HepG2 (cell line): Measurements from ENCODE around the gene ZNF607. TPM values are rescaled to one million over a fixed set of nuclear protein-coding genes. Genes with fewer than 3 reads are reported as not detected.

Experiments used
- AGO1 ChIP-seq: fragments of 200-400 bp; formaldehyde crosslinking; IDR thresholded peaks from 2 replicates; pipeline ENCODE4 v1.6.1; 2017; ENCODE audit warnings: mild to moderate bottlenecking, low read depth, low read length, moderate library complexity; ENCODE audit not compliant: poor library complexity, severe bottlenecking
- ATF3 ChIP-seq: sonication (generic); formaldehyde crosslinking; IDR thresholded peaks from 2 replicates; pipeline ENCODE4 v1.4.0; 2020; ENCODE audit warnings: missing genetic modification reagents
- E2F2 ChIP-seq: sonication (generic); formaldehyde crosslinking; IDR thresholded peaks from 2 replicates; pipeline ENCODE4 v1.4.0; 2020; ENCODE audit warnings: missing genetic modification reagents, borderline replicate concordance
- ETV6 ChIP-seq: sonication (generic); formaldehyde crosslinking; conservative IDR thresholded peaks from 2 replicates; pipeline ENCODE4 v1.4.0; 2020; ENCODE audit warnings: missing genetic modification reagents
- LRRFIP1 ChIP-seq: sonication (generic); formaldehyde crosslinking; conservative IDR thresholded peaks from 2 replicates; pipeline ENCODE4 v1.4.0; 2020; ENCODE audit warnings: missing genetic modification reagents
- TCF7L2 ChIP-seq: IDR thresholded peaks from 2 replicates; pipeline ENCODE4 v1.6.1; 2011; ENCODE audit warnings: mild to moderate bottlenecking, low read depth, low read length, moderate library complexity
- XBP1 ChIP-seq: sonication (generic); formaldehyde crosslinking; IDR thresholded peaks from 2 replicates; pipeline ENCODE4 v1.5.0; 2020; ENCODE audit warnings: missing genetic modification reagents
- ZBTB40 ChIP-seq, 2 experiments: fragments of 450-650 bp in 1 of 2; sonication (generic) in 1 of 2; formaldehyde crosslinking in 1 of 2; IDR thresholded peaks; 2 replicates each; pipeline versions ENCODE4 v1.6.1 to v1.8.0; 2016 to 2022; ENCODE audit warnings: antibody characterized with exemption in 1 of 2, mild to moderate bottlenecking in 1 of 2, missing genetic modification reagents in 1 of 2
- ZBTB43 ChIP-seq: sonication (generic); formaldehyde crosslinking; conservative IDR thresholded peaks from 2 replicates; pipeline ENCODE4 v1.4.0; 2020; ENCODE audit warnings: missing genetic modification reagents
- ZIK1 ChIP-seq: sonication (generic); formaldehyde crosslinking; IDR thresholded peaks from 2 replicates; pipeline ENCODE4 v1.5.0; 2020; ENCODE audit warnings: mild to moderate bottlenecking, low read depth, missing genetic modification reagents, borderline replicate concordance
- ZKSCAN5 ChIP-seq: sonication (generic); formaldehyde crosslinking; IDR thresholded peaks from 2 replicates; pipeline ENCODE4 v1.5.1; 2020; ENCODE audit warnings: mild to moderate bottlenecking, missing genetic modification reagents
- ZNF124 ChIP-seq: sonication (generic); formaldehyde crosslinking; IDR thresholded peaks from 2 replicates; pipeline ENCODE4 v1.4.0; 2020; ENCODE audit warnings: missing genetic modification reagents
- ZNF382 ChIP-seq: sonication (generic); formaldehyde crosslinking; IDR thresholded peaks from 2 replicates; pipeline ENCODE4 v1.5.0; 2020; ENCODE audit warnings: missing genetic modification reagents, mild to moderate bottlenecking, borderline replicate concordance
- polyA plus RNA-seq, 8 experiments: library from polyadenylated mRNA; depleted of rRNA in 3 of 8; stranded (reverse) in 7 of 8; unstranded in 1 of 8; fragments of >200 nt; fragmentation: Illumina TruSeq in 4 of 8; extraction: Trizol in 4 of 8; gene quantifications; 2 replicates each; pipeline versions ENCODE4 v1.2.1 to v1.2.3, GENCODE V29; 2011 to 2016; ENCODE audit warnings: low read depth in 4 of 8, missing spikeins in 1 of 8, mixed read lengths in 1 of 8; ENCODE audit not compliant: insufficient read depth in 1 of 8
- total RNA-seq, 5 experiments: library from RNA; depleted of rRNA; stranded (reverse); fragments of >200 nt; fragmentation: Illumina TruSeq; extraction: Trizol; gene quantifications; 2 replicates each; pipeline ENCODE4 v1.2.3, GENCODE V29; 2016; ENCODE audit warnings: low read depth in 1 of 5

Gene ZNF607
- total and polyA plus RNA-seq, 2 of the 13 experiments (the other 11 are each of a cell fraction or from before 2014, with no cell fraction given): 3.8 to 8.3 TPM

- no peak for TF ChIP-seq TCF7L2
- no peak; the same call in 1 of the 2 replicates for TF ChIP-seq ZKSCAN5
- TF ChIP-seq ZNF124 (CRISPR knock-in tag): no peak
- TF ChIP-seq ZBTB43 (CRISPR knock-in tag): no peak
- no peak for TF ChIP-seq ZBTB40 (IDR thresholded peaks at IDR 0.05)
- TF ChIP-seq ZBTB40 (CRISPR knock-in tag; IDR thresholded peaks at IDR 0.05): peak; percentile 67
- no peak; the same call in 1 of the 2 replicates for TF ChIP-seq ETV6 (CRISPR knock-in tag)
- no peak for TF ChIP-seq LRRFIP1 (CRISPR knock-in tag)
- TF ChIP-seq XBP1 (CRISPR knock-in tag): no peak
- TF ChIP-seq E2F2: no peak
- TF ChIP-seq AGO1: no peak
- TF ChIP-seq ZNF382 (CRISPR knock-in tag): no peak
- no peak for TF ChIP-seq ATF3 (CRISPR knock-in tag)
- TF ChIP-seq ZIK1 (CRISPR knock-in tag): no peak
Observed at GRCh38 chr19:37719111-37719926, at the start of gene ZNF607 (continued).
